GM11168 (cell line): ENCODE data around the gene USP30.

ENCODE experiments used
- in situ Hi-C: fragments of 300-500 bp; cut with MboI; formaldehyde crosslinking; loops from one replicate; pipeline ENCODE4 v1.12.0; 2022; ENCODE audit warnings: low sequenced_read_pairs; ENCODE audit not compliant: unreplicated experiment

Gene USP30

GRCh38 chr12:109120095-109120494, 67.7 kb downstream of the USP30 start:
- in situ Hi-C loops: no loop called here

GRCh38 chr12:109120557-109120956, 68.2 kb downstream of the USP30 start:
- in situ Hi-C loops: no loop called here

GRCh38 chr12:109121346-109121880, 69.0 kb downstream of the USP30 start:
- in situ Hi-C loops: no loop called here

GRCh38 chr12:109124878-109125648, 72.7 kb downstream of the USP30 start:
- in situ Hi-C loops: no loop called here

GRCh38 chr12:109125791-109126190, 73.4 kb downstream of the USP30 start:
- in situ Hi-C loops: no loop called here

- in situ Hi-C loops: no loop called here
These were observed 74.4 kb downstream of the USP30 start for GRCh38 chr12:109126784-109127183.

- in situ Hi-C loops: no loop called here
These were observed 75.3 kb downstream of the USP30 start for GRCh38 chr12:109127533-109128242.

GRCh38 chr12:109130297-109131153, 78.1 kb downstream of the USP30 start:
- in situ Hi-C loops: no loop called here

GRCh38 chr12:109131154-109132050, 79.0 kb downstream of the USP30 start:
- in situ Hi-C loops: no loop called here

GRCh38 chr12:109134186-109134917, 82.0 kb downstream of the USP30 start:
- in situ Hi-C loops: no loop called here

- in situ Hi-C loops: no loop called here
These were observed 84.7 kb downstream of the USP30 start for GRCh38 chr12:109137055-109137454.
